Caco-2 (cell line): Measurements from ENCODE around the gene C14orf132. TPM values are rescaled to one million over a fixed set of nuclear protein-coding genes. Genes with fewer than 3 reads are reported as not detected.

Experiments used
- BruUV-seq: library from RNA; stranded (reverse); fragments of 400-500 nt; replicated peaks from 2 replicates; lab custom pipeline; 2021; lab: Mats Ljungman, UMichigan
- CTCF ChIA-PET: fragments of 300-600 bp; sonication (Branson Sonifier 250); formaldehyde crosslinking; loops from one replicate; lab custom pipeline; 2022; ENCODE audit warnings: antibody characterized with exemption; lab: Charles Lee
- POLR2A ChIA-PET: fragments of 300-600 bp; sonication (Branson Sonifier 250); formaldehyde crosslinking; loops from one replicate; lab custom pipeline; 2022; ENCODE audit warnings: antibody characterized with exemption; lab: Charles Lee
- DNase-seq, 2 experiments: peaks; one replicate each; pipeline versions ENCODE4 v3.0.0 to v3.0.0-alpha.2; 2020 to 2022
- H3K27me3 ChIP-seq: replicated peaks from 2 replicates; pipeline ENCODE4 v1.6.0; 2011; ENCODE audit warnings: low read length; ENCODE audit not compliant: control insufficient read depth, insufficient read depth
- H3K36me3 ChIP-seq: 2 replicates; pipeline ENCODE4 v1.5.1; 2011; ENCODE audit warnings: low read length; ENCODE audit not compliant: control insufficient read depth, insufficient read depth
- H3K4me1 ChIP-seq: fragments of 250-450 bp; sonication (Bioruptor Pico); 2 replicates; pipeline ENCODE4 v1.5.1; 2020; ENCODE audit warnings: mild to moderate bottlenecking
- H3K4me3 ChIP-seq: 2 replicates; pipeline ENCODE4 v1.5.1; 2011; ENCODE audit warnings: low read depth, mild to moderate bottlenecking, control low read depth, low read length
- H3K9me3 ChIP-seq: fragments of 250-450 bp; sonication (Bioruptor Pico); 2 replicates; pipeline ENCODE4 v1.5.1; 2020; ENCODE audit warnings: mild to moderate bottlenecking, moderate library complexity
- H3K27ac Mint-ChIP-seq: one replicate; pipeline ENCODE4 v1.8.0; 2022; ENCODE audit warnings: mixed read lengths; ENCODE audit not compliant: unreplicated experiment
- H3K27me3 Mint-ChIP-seq: one replicate; pipeline ENCODE4 v1.8.0; 2022; ENCODE audit warnings: mixed read lengths; ENCODE audit not compliant: insufficient read depth, unreplicated experiment
- H3K36me3 Mint-ChIP-seq: one replicate; pipeline ENCODE4 v1.8.0; 2022; ENCODE audit warnings: mild to moderate bottlenecking, mixed read lengths; ENCODE audit not compliant: insufficient read depth, unreplicated experiment
- H3K4me1 Mint-ChIP-seq: one replicate; pipeline ENCODE4 v1.8.0; 2022; ENCODE audit warnings: low read depth, mixed read lengths; ENCODE audit not compliant: unreplicated experiment
- H3K4me3 Mint-ChIP-seq: one replicate; pipeline ENCODE4 v1.8.0; 2022; ENCODE audit warnings: mild to moderate bottlenecking, moderate library complexity, mixed read lengths; ENCODE audit not compliant: unreplicated experiment
- H3K9me3 Mint-ChIP-seq: one replicate; pipeline ENCODE4 v1.8.0; 2022; ENCODE audit warnings: mixed read lengths; ENCODE audit not compliant: unreplicated experiment
- intact Hi-C: fragments of 100-400 bp; cut with micrococcal nuclease; formaldehyde crosslinking; loops from one replicate; pipeline ENCODE4 v1.10.0; 2022; ENCODE audit not compliant: unreplicated experiment
- total RNA-seq: library from RNA; stranded (reverse); gene quantifications from 2 replicates; pipeline ENCODE4 v1.2.3, GENCODE V29; 2022
- TF ChIP-seq, protein P1 (sequence below), 2 experiments: fragments of 200-600 bp in 1 of 2; IDR thresholded peaks; 1 replicate in 1 of 2; 2 replicates in 1 of 2; pipeline versions ENCODE4 v1.5.1 to v1.8.0; 2011 to 2022; ENCODE audit warnings: antibody characterized with exemption in 1 of 2, control low read depth in 1 of 2, inconsistent platforms in 1 of 2, low read depth in 1 of 2, low read length in 1 of 2, mild to moderate bottlenecking in 1 of 2, moderate library complexity in 1 of 2; ENCODE audit not compliant: insufficient read depth in 1 of 2, severe bottlenecking in 1 of 2, unreplicated experiment in 1 of 2

Gene C14orf132
- total RNA-seq, 1 experiment from 2014 or later = 0.20 TPM

DNA sequence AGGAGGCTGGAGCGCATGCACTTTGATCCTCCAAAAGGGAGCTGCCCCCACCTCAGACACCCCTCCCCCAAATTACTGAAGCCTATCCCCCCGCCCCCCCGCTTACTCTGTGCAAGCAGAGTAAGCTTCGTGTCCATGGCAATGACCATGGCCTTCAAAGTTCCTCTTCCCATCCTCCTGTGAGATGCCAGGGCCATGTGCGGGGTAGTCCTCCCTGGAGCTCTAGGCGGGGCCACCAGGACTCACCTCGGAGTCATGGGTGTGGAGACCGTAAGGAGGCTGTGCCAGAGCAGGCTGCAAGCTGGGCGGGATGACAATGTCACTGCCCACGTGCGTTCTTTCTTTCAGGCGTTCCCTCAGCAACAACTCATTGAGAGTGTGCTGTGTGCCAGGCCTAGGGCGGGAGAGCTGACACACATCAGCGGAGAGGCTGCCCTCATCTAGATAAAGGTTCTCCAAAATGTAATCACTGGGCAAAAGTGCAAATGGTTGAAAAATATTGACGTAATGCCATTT is 66.8 kb downstream of the C14orf132 start:
- Histone ChIP-seq H3K4me3 (no peak overlapping the region), H3K27me3 (no peaks in the 10 kb centered on the region), H3K4me1 (peaks cover 32% of the 10 kb centered on the region), H3K9me3 (no peaks in the 10 kb centered on the region), H3K36me3 (no peaks in the 10 kb centered on the region)
- no peak for DNase-seq
- no peaks in the 10 kb centered on the region for H3K27me3 Mint-ChIP-seq
- H3K9me3 Mint-ChIP-seq = peaks cover under 1% of the 10 kb centered on the region
- TF ChIP-seq, protein P1, sequence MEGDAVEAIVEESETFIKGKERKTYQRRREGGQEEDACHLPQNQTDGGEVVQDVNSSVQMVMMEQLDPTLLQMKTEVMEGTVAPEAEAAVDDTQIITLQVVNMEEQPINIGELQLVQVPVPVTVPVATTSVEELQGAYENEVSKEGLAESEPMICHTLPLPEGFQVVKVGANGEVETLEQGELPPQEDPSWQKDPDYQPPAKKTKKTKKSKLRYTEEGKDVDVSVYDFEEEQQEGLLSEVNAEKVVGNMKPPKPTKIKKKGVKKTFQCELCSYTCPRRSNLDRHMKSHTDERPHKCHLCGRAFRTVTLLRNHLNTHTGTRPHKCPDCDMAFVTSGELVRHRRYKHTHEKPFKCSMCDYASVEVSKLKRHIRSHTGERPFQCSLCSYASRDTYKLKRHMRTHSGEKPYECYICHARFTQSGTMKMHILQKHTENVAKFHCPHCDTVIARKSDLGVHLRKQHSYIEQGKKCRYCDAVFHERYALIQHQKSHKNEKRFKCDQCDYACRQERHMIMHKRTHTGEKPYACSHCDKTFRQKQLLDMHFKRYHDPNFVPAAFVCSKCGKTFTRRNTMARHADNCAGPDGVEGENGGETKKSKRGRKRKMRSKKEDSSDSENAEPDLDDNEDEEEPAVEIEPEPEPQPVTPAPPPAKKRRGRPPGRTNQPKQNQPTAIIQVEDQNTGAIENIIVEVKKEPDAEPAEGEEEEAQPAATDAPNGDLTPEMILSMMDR (IDR thresholded peaks at IDR 0.05; ENCODE audit: insufficient read depth in 1 of 2, low read depth in 1 of 2, low read length in 1 of 2, severe bottlenecking in 1 of 2, unreplicated experiment in 1 of 2) = no peak
- intact Hi-C loops = no loop called here
- no peaks in the 10 kb centered on the region for H3K36me3 Mint-ChIP-seq
- no peak overlapping the region for H3K27ac Mint-ChIP-seq
- ChIA-PET CTCF (interaction anchor here (0.9 kb wide), 1 partner anchor 7 kb away, joined by 3 read pairs; no protein-coding TSS in a partner anchor), POLR2A (no interaction called here)
- no TSS peak for BruUV-seq
- H3K4me1 Mint-ChIP-seq = peaks cover 7% of the 10 kb centered on the region
- H3K4me3 Mint-ChIP-seq = no peak overlapping the region

DNA sequence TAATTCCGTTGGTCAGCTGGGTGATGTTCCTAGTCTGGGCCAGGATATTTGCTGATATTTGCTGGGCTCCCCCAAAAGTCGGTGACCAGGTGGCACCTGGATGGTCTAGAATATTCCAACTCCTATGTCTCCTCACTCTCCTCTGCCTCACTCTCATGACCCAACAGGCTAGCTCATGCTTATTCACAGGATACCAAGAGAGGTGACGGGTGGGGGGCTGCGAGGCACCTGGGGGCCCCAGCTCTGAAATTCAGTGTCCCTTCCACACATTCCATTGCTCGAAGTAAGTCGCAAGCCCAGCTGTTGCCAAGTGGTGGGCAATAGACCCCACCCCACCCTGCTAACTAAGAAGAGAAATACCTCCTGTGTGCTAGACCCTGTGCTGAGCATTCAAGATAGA is 67.7 kb downstream of the C14orf132 start:
- intact Hi-C loops = no loop called here
- POLR2A ChIA-PET = no interaction called here
- CTCF ChIA-PET = interaction anchor here (0.9 kb wide), 1 partner anchor 8 kb away, joined by 3 read pairs; no protein-coding TSS in a partner anchor

DNA sequence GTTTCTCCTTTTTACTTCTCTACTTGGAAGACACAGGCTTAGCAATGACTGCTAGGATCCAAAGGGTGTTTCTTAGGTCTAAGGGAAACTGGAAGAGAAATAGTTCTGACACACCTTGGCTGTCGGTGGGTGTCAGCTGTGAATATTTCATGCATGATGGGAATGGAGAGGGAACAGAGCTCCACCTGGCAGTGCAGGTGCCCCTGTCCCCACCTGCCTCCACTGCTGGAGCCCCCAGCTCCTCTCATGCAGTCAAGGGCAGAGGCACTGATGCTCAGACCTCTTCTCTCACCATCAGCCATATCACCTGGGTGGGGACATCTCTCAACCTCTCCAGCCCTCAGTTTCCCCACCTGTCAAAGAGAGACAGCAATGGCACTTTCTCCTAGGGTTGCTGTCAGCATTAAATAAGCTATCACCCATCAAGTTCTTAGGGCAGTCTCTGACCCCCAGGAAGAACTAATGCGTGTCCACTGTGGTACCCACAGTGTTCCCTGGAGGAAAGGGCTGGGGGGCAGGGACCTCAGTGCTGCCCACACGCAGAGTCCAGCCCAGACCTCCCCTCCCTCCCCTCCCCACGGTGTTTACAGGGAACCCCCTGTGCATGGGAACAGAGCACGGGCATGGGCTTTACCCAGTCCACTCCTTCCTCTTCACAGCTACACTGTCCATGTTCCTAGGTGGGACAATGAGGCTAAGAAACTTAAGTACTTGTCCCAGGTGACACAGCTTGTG is 69.1 kb downstream of the C14orf132 start:
- Histone ChIP-seq H3K9me3 (no peaks in the 10 kb centered on the region; the same call in 1 of the 2 replicates), H3K27me3 (no peaks in the 10 kb centered on the region), H3K4me1 (peaks cover 11% of the 10 kb centered on the region; the same call in 1 of the 2 replicates), H3K4me3 (no peak overlapping the region), H3K36me3 (no peaks in the 10 kb centered on the region)
- Mint-ChIP-seq H3K9me3 (peaks cover 19% of the 10 kb centered on the region), H3K27me3 (no peaks in the 10 kb centered on the region), H3K36me3 (no peaks in the 10 kb centered on the region), H3K4me3 (no peak overlapping the region), H3K4me1 (peaks cover 7% of the 10 kb centered on the region), H3K27ac (no peak overlapping the region)
- DNase-seq = no peak
- POLR2A ChIA-PET = no interaction called here
- BruUV-seq = no TSS peak
- TF ChIP-seq, protein P1 (IDR thresholded peaks at IDR 0.05; ENCODE audit: insufficient read depth in 1 of 2, low read depth in 1 of 2, low read length in 1 of 2, severe bottlenecking in 1 of 2, unreplicated experiment in 1 of 2) = no peak
- intact Hi-C loops = no loop called here
- CTCF ChIA-PET = interaction anchor here (0.9 kb wide), 1 partner anchor 10 kb away, joined by 3 read pairs; no protein-coding TSS in a partner anchor

More for the DNA sequence above, 67.7 kb downstream of the C14orf132 start:
- no peaks in the 10 kb centered on the region for H3K36me3 Mint-ChIP-seq
- Histone ChIP-seq H3K4me1 (peaks cover 24% of the 10 kb centered on the region), H3K9me3 (no peaks in the 10 kb centered on the region), H3K4me3 (no peak overlapping the region), H3K27me3 (no peaks in the 10 kb centered on the region), H3K36me3 (no peaks in the 10 kb centered on the region)
- peaks cover 7% of the 10 kb centered on the region for H3K4me1 Mint-ChIP-seq
- no peaks in the 10 kb centered on the region for H3K27me3 Mint-ChIP-seq
- BruUV-seq = no TSS peak
- no peak overlapping the region for H3K4me3 Mint-ChIP-seq
- no peak overlapping the region for H3K27ac Mint-ChIP-seq
- H3K9me3 Mint-ChIP-seq = peaks cover 9% of the 10 kb centered on the region
- DNase-seq = no peak
- TF ChIP-seq, protein P1 (IDR thresholded peaks at IDR 0.05; ENCODE audit: insufficient read depth in 1 of 2, low read depth in 1 of 2, low read length in 1 of 2, severe bottlenecking in 1 of 2, unreplicated experiment in 1 of 2) = no peak
